IMR-90 (cell line): ENCODE data around the gene FBN1. TPM values are rescaled to one million over a fixed set of nuclear protein-coding genes. Genes with fewer than 3 reads are reported as not detected.

Experiments
- ATAC-seq: fragments of 200-7000 bp; cut with Tn5 transposase; 2 replicates; pipeline ENCODE4 v1.9.1; 2020; ENCODE audit warnings: low read depth, mild to moderate bottlenecking, moderate library complexity
- BruUV-seq: library from RNA; stranded (reverse); fragments of 400-500 nt; replicated peaks from 2 replicates; lab custom pipeline; 2021; lab: Mats Ljungman, UMichigan
- CTCF ChIA-PET: fragments of 300-600 bp; formaldehyde crosslinking; extraction: SDS; loops from one replicate; lab custom pipeline; 2021; ENCODE audit warnings: antibody characterized with exemption; lab: Yijun Ruan, JAX
- POLR2A ChIA-PET: fragments of 300-600 bp; sonication (Branson Sonifier 250); formaldehyde crosslinking; loops from one replicate; lab custom pipeline; 2022; ENCODE audit warnings: antibody characterized with exemption; ENCODE audit not compliant: unreplicated experiment; lab: Charles Lee
- DNase-seq: peaks from one replicate; pipeline ENCODE4 v3.0.0; 2013
- H2AFZ ChIP-seq: replicated peaks from 2 replicates; pipeline ENCODE3; 2013; ENCODE audit warnings: low read length, mild to moderate bottlenecking; ENCODE audit not compliant: poor library complexity
- H2AK5ac ChIP-seq: 2 replicates; pipeline ENCODE4 v1.6.1; 2013; ENCODE audit warnings: low read depth, low read length, inconsistent platforms
- H2AK9ac ChIP-seq: replicated peaks from 2 replicates; pipeline ENCODE3; 2013; ENCODE audit warnings: mild to moderate bottlenecking, low read depth, low read length, moderate library complexity; ENCODE audit not compliant: poor library complexity
- H2BK120ac ChIP-seq: 2 replicates; pipeline ENCODE4 v1.6.1; 2013; ENCODE audit warnings: low read depth, low read length, inconsistent platforms
- H2BK15ac ChIP-seq: 3 replicates; pipeline ENCODE4 v1.6.1; 2013; ENCODE audit warnings: low read depth, low read length, inconsistent platforms
- H2BK20ac ChIP-seq: 2 replicates; pipeline ENCODE4 v1.6.1; 2013; ENCODE audit warnings: low read depth, mild to moderate bottlenecking, inconsistent platforms, low read length, moderate library complexity
- H2BK5ac ChIP-seq: 2 replicates; pipeline ENCODE4 v1.6.1; 2013; ENCODE audit warnings: mild to moderate bottlenecking, low read depth, low read length, inconsistent platforms; ENCODE audit not compliant: poor library complexity, severe bottlenecking
- H3K14ac ChIP-seq: replicated peaks from 2 replicates; pipeline ENCODE4 v1.6.1; 2013; ENCODE audit warnings: low read depth, low read length, inconsistent platforms
- H3K18ac ChIP-seq: 2 replicates; pipeline ENCODE4 v1.6.1; 2013; ENCODE audit warnings: low read depth, low read length, control low read depth
- H3K23ac ChIP-seq: 2 replicates; pipeline ENCODE4 v1.6.1; 2013; ENCODE audit warnings: low read depth, low read length, inconsistent platforms
- H3K27ac ChIP-seq: 2 replicates; pipeline ENCODE4 v1.5.1; 2013; ENCODE audit warnings: mild to moderate bottlenecking, control low read depth, low read length; ENCODE audit not compliant: insufficient read depth
- H3K27me3 ChIP-seq: 2 replicates; pipeline ENCODE4 v1.6.1; 2013; ENCODE audit warnings: low read length; ENCODE audit not compliant: control insufficient read depth, insufficient read depth
- H3K36me3 ChIP-seq: 2 replicates; pipeline ENCODE4 v1.6.1; 2013; ENCODE audit warnings: low read length, mixed read lengths; ENCODE audit not compliant: control insufficient read depth, insufficient read depth
- H3K4ac ChIP-seq: 2 replicates; pipeline ENCODE4 v1.6.1; 2013; ENCODE audit warnings: low read depth, low read length, inconsistent platforms
- H3K4me1 ChIP-seq: 2 replicates; pipeline ENCODE4 v1.6.1; 2013; ENCODE audit warnings: low read length, mixed read lengths; ENCODE audit not compliant: control insufficient read depth, insufficient read depth
- H3K4me2 ChIP-seq: 2 replicates; pipeline ENCODE4 v1.6.1; 2013; ENCODE audit warnings: low read depth, mild to moderate bottlenecking, control low read depth, low read length, moderate library complexity
- H3K4me3 ChIP-seq: 2 replicates; pipeline ENCODE4 v1.5.1; 2013; ENCODE audit warnings: low read depth, mild to moderate bottlenecking, control low read depth, low read length, moderate library complexity; ENCODE audit not compliant: insufficient read depth
- H3K56ac ChIP-seq: 2 replicates; pipeline ENCODE4 v1.6.1; 2013; ENCODE audit warnings: low read length, inconsistent platforms; ENCODE audit not compliant: insufficient read depth; ENCODE audit errors: extremely low read depth
- H3K79me1 ChIP-seq, 2 experiments: 2 replicates each; pipeline ENCODE4 v1.6.1; 2013; ENCODE audit warnings: low read length in 2 of 2, inconsistent platforms in 1 of 2, low read depth in 1 of 2
- H3K9ac ChIP-seq: 2 replicates; pipeline ENCODE4 v1.6.1; 2013; ENCODE audit warnings: low read depth, low read length, control low read depth
- H3K9me1 ChIP-seq: 2 replicates; pipeline ENCODE4 v1.6.1; 2013; ENCODE audit warnings: low read length, inconsistent platforms; ENCODE audit not compliant: insufficient read depth
- H3K9me3 ChIP-seq: 2 replicates; pipeline ENCODE4 v1.6.1; 2013; ENCODE audit warnings: low read length; ENCODE audit not compliant: control insufficient read depth, insufficient read depth
- H4K20me1 ChIP-seq: 2 replicates; pipeline ENCODE4 v1.6.1; 2013; ENCODE audit warnings: low read length, inconsistent platforms; ENCODE audit not compliant: insufficient read depth
- H4K5ac ChIP-seq: 2 replicates; pipeline ENCODE4 v1.6.1; 2013; ENCODE audit warnings: mild to moderate bottlenecking, low read depth, low read length, control low read depth
- H4K8ac ChIP-seq, 2 experiments: 2 replicates each; pipeline ENCODE4 v1.6.1; 2013; ENCODE audit warnings: low read depth in 2 of 2, low read length in 2 of 2, control low read depth in 1 of 2, inconsistent platforms in 1 of 2
- H4K91ac ChIP-seq: 2 replicates; pipeline ENCODE4 v1.6.1; 2013; ENCODE audit warnings: low read depth, low read length, inconsistent platforms; ENCODE audit not compliant: insufficient read depth
- CTCF ChIP-seq: conservative IDR thresholded peaks from 2 replicates; pipeline ENCODE4 v1.5.1; 2012; ENCODE audit warnings: mild to moderate bottlenecking, low read depth, low read length, improper control_type of control experiment
- NFE2L2 ChIP-seq: fragments of 150-350 bp; IDR thresholded peaks from 2 replicates; pipeline ENCODE4 v1.6.1; 2016; ENCODE audit warnings: low read depth, mild to moderate bottlenecking, low read length
- SMC3 ChIP-seq: fragments of 150-350 bp; IDR thresholded peaks from 2 replicates; pipeline ENCODE4 v1.6.1; 2016; ENCODE audit warnings: low read depth, mild to moderate bottlenecking, antibody characterized with exemption, low read length, moderate library complexity
- WGBS, 2 experiments: methylation state at CpG; one replicate each; pipeline versions ENCODE4 v1.1.5 to v1.1.7; 2013; ENCODE audit warnings: missing lambda C conversion rate in 2 of 2; ENCODE audit not compliant: insufficient read length in 1 of 2; ENCODE audit errors: extremely low coverage in 2 of 2; 5-methylcytosine and 5-hydroxymethylcytosine counted together
- dilution Hi-C: fragments of 300-500 bp; cut with HindIII; formaldehyde crosslinking; loops from one replicate; pipeline ENCODE4 v1.14.3; 2018; ENCODE audit warnings: low sequenced_read_pairs; ENCODE audit not compliant: unreplicated experiment
- in situ Hi-C: fragments of 300-500 bp; cut with MboI; formaldehyde crosslinking; loops from 3 replicates; pipeline ENCODE4 v1.14.3; 2019; ENCODE audit warnings: low sequenced_read_pairs, inconsistent platforms, mixed read lengths
- intact Hi-C: fragments of 100-400 bp; cut with micrococcal nuclease; formaldehyde crosslinking; loops from 2 replicates; pipeline ENCODE4 v1.10.0; 2022
- polyA plus RNA-seq, 3 experiments: library from polyadenylated mRNA; depleted of rRNA; stranded (reverse); fragments of >200 nt; gene quantifications; 2 replicates each; pipeline ENCODE4 v1.2.3, GENCODE V29; 2012; ENCODE audit warnings: low replicate concordance in 1 of 3
- total RNA-seq: library from RNA; depleted of rRNA; stranded (reverse); fragments of >200 nt; gene quantifications from 2 replicates; pipeline ENCODE4 v1.2.3, GENCODE V29; 2012

Gene FBN1
- total and polyA plus RNA-seq, 2 of the 4 experiments (the other 2 are of a cell fraction) = 134 to 283 TPM

DNA sequence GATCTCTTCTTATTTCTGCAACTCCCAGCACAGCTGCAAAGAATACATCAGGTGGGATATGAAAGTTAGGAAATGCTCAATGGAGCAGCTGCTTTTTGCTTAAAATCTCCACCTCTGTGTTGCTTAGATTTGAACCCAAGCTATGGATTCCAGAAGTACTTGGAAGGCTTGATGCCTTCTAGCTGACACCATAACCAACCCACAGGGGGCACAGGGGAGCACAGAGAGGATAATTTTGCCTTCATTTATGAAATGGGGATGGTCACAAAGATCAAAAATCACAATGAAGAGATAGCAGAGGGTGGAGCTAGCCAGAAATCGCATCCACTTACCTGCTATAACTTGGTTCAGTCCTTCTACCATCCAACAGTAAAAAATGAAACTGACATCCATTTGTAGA lies 238.6 kb downstream of the FBN1 start:
- Histone ChIP-seq H3K56ac (no peak overlapping the region), H3K4ac (no peak overlapping the region), H3K9me1 (peaks cover 4% of the 10 kb centered on the region; the same call in 1 of the 2 replicates), H2BK15ac (no peak overlapping the region), H3K27ac (no peak overlapping the region), H2BK5ac (no peak overlapping the region), H2AK5ac (no peak overlapping the region), H2AFZ (no peak overlapping the region), H3K4me2 (no peak overlapping the region), H3K79me1 (peaks cover 0 to 5% of the 10 kb centered on the region in 2 experiments; a peak in 1 of 4 replicates), H4K91ac (no peak overlapping the region), H3K4me1 (peaks cover 5% of the 10 kb centered on the region), H3K14ac (no peak overlapping the region), H3K36me3 (peaks cover 16% of the 10 kb centered on the region), H3K27me3 (no peaks in the 10 kb centered on the region), H3K18ac (no peak overlapping the region), H3K23ac (no peak overlapping the region), H4K20me1 (no peaks in the 10 kb centered on the region), H2BK20ac (no peak overlapping the region), H2AK9ac (no peak overlapping the region), H4K5ac (no peak overlapping the region), H3K4me3 (no peak overlapping the region), H2BK120ac (no peak overlapping the region), H3K9me3 (no peaks in the 10 kb centered on the region), H4K8ac (no peak overlapping the region), H3K9ac (no peak overlapping the region)
- ChIA-PET POLR2A (no interaction called here), CTCF (no interaction called here)
- TF ChIP-seq CTCF = 0 out of 2 replicates have a peak, but pooled peaks have one; percentile 29
- no peak for TF ChIP-seq NFE2L2
- 0 out of 2 replicates have a peak, but pooled peaks have one; percentile 5 for TF ChIP-seq SMC3
- BruUV-seq = no TSS peak
- intact Hi-C loops = no loop called here
- no peak for ATAC-seq
- DNase-seq = no peak
- no CpG with 5 or more reads among the region's 1 CpG for WGBS, 2 experiments
- in situ Hi-C loops = no loop called here
- dilution Hi-C loops = no loop called here
